Esophagus muscularis mucosa (tissue), 4 donors: ENCODE measurements around the gene TTN.

Experiments used
- CTCF ChIP-seq, 3 experiments: fragments of 200-600 bp in 2 of 3; fragments of 450-650 bp in 1 of 3; sonication (generic) in 2 of 3; IDR thresholded peaks; one replicate each; pipeline ENCODE4 v1.5.1; 2017 to 2019; ENCODE audit warnings: antibody characterized with exemption in 3 of 3, mild to moderate bottlenecking in 2 of 3, moderate library complexity in 1 of 3
- EP300 ChIP-seq: sonication (generic); formaldehyde crosslinking; IDR thresholded peaks from one replicate; pipeline ENCODE4 v1.6.1; 2017; ENCODE audit warnings: antibody characterized with exemption
- POLR2A ChIP-seq: fragments of 450-650 bp; IDR thresholded peaks from one replicate; pipeline ENCODE4 v1.6.1; 2017; ENCODE audit warnings: antibody characterized with exemption, moderate library complexity, mild to moderate bottlenecking, low read depth
- POLR2AphosphoS5 ChIP-seq, 2 donors: sonication (generic); formaldehyde crosslinking; IDR thresholded peaks; one replicate each; pipeline ENCODE4 v1.6.1; 2017; ENCODE audit warnings: antibody characterized with exemption in 2 of 2

GRCh38 chr2:178834086-178834485, 26.9 kb upstream of the TTN start:
- TF ChIP-seq POLR2AphosphoS5 (IDR thresholded peaks at IDR 0.05) (no peak), CTCF (IDR thresholded peaks at IDR 0.05) (no peak), POLR2A (no peak), EP300 (no peak)
